ENCODE measurements around the gene WDR64. TPM values are rescaled to one million over a fixed set of nuclear protein-coding genes. Genes with fewer than 3 reads are reported as not detected.

Gene WDR64
- total RNA-seq, 6 experiments from 2014 or later = 0.17 to 0.27 TPM; not detected in 4

DNA sequence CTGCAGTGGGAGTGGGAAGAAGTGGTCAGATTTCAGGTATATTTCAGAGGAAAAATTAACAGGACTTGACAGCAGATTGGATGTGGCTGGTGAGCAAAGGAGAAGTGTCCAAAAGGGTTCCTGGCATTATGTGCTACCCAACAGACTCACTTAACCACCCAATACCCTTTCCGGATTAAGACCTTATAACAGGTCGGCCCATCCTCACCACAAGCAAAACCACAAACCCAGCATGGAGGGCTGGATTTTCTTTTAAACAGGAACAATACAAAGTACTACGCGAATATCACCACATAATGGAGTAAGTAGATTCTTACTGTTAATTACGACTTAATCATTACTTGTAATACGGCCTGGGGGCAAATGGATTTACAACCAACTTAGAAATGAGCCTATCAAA, 59.2 kb downstream of the WDR64 start:
- Histone ChIP-seq H3K27me3 (no peaks in the 10 kb centered on the region), H3K27ac (no peak overlapping the region), H3K9me3 (no peaks in the 10 kb centered on the region), H3K36me3 (no peaks in the 10 kb centered on the region), H3K4me1 (no peaks in the 10 kb centered on the region), H3K4me3 (no peak overlapping the region)
- ATAC-seq (no peak), DNase-seq (no peak)
- intact Hi-C loops (cut with DNase I) = no loop called here
- 66% methylated on average over 6 of the region's 6 CpGs for WGBS (ENCODE audit: insufficient coverage, low coverage, low lambda C conversion rate, missing lambda C conversion rate)
- TF ChIP-seq POLR2A (IDR thresholded peaks at IDR 0.05) (no peak), CTCF (IDR thresholded peaks at IDR 0.05) (no peak)

GRCh38 chr1:241713316-241713715, 61.2 kb downstream of the WDR64 start:
- intact Hi-C loops (cut with DNase I) = no loop called here
- Histone ChIP-seq H3K9me3 (no peaks in the 10 kb centered on the region), H3K27me3 (no peaks in the 10 kb centered on the region), H3K36me3 (no peaks in the 10 kb centered on the region), H3K27ac (no peak overlapping the region), H3K4me1 (no peaks in the 10 kb centered on the region), H3K4me3 (no peak overlapping the region)
- no peak for TF ChIP-seq POLR2A (IDR thresholded peaks at IDR 0.05)
- no peak for TF ChIP-seq CTCF (IDR thresholded peaks at IDR 0.05)
- no peak for ATAC-seq
- WGBS (ENCODE audit: insufficient coverage, low coverage, low lambda C conversion rate, missing lambda C conversion rate) = 25% methylated on average over 2 of the region's 2 CpGs
- no peak for DNase-seq

- ATAC-seq = no peak
- no peak for DNase-seq
Observed at GRCh38 chr1:241714321-241715218, 62.5 kb downstream of the WDR64 start.

GRCh38 chr1:241715435-241715834, 63.4 kb downstream of the WDR64 start:
- 25% methylated on average over 1 of the region's 3 CpGs for WGBS (ENCODE audit: insufficient coverage, low coverage, low lambda C conversion rate, missing lambda C conversion rate)
- DNase-seq (no peak), ATAC-seq (no peak)
- intact Hi-C loops (cut with DNase I) = no loop called here
- TF ChIP-seq POLR2A (IDR thresholded peaks at IDR 0.05) = no peak
- no peak for TF ChIP-seq CTCF (IDR thresholded peaks at IDR 0.05)
- Histone ChIP-seq H3K9me3 (no peaks in the 10 kb centered on the region), H3K4me1 (no peaks in the 10 kb centered on the region), H3K27ac (no peak overlapping the region), H3K27me3 (no peaks in the 10 kb centered on the region), H3K4me3 (no peak overlapping the region), H3K36me3 (no peaks in the 10 kb centered on the region)

More at GRCh38 chr1:241714321-241715218, 62.5 kb downstream of the WDR64 start:
- Histone ChIP-seq H3K27ac (no peak overlapping the region), H3K9me3 (no peaks in the 10 kb centered on the region), H3K4me1 (no peaks in the 10 kb centered on the region), H3K27me3 (no peaks in the 10 kb centered on the region), H3K4me3 (no peak overlapping the region), H3K36me3 (no peaks in the 10 kb centered on the region)
- intact Hi-C loops (cut with DNase I) = no loop called here
- TF ChIP-seq POLR2A (IDR thresholded peaks at IDR 0.05) (no peak), CTCF (IDR thresholded peaks at IDR 0.05) (no peak)
- WGBS (ENCODE audit: insufficient coverage, low coverage, low lambda C conversion rate, missing lambda C conversion rate) = 42% methylated on average over 2 of the region's 2 CpGs
